GM23338 (cell line): ENCODE data around the gene TRPC4AP. TPM values are rescaled to one million over a fixed set of nuclear protein-coding genes. Genes with fewer than 3 reads are reported as not detected.

Experiments used
- ATAC-seq: fragments of 200-7000 bp; cut with Tn5 transposase; 3 replicates; pipeline ENCODE4 v1.9.1; 2020
- DNase-seq: peaks from one replicate; pipeline ENCODE4 v3.0.0-alpha.2; 2015; ENCODE audit warnings: low spot score
- H2AFZ ChIP-seq: fragments of 200-600 bp; sonication (generic); 2 replicates; pipeline ENCODE4 v1.8.0; 2016; ENCODE audit warnings: antibody characterized with exemption, mild to moderate bottlenecking, moderate library complexity
- H3F3A ChIP-seq: fragments of 200-600 bp; sonication (generic); replicated peaks from 2 replicates; pipeline ENCODE4 v1.8.0; 2017; ENCODE audit warnings: antibody characterized with exemption, mixed run types, low read depth
- H3K27ac ChIP-seq: fragments of 200-600 bp; sonication (generic); 2 replicates; pipeline ENCODE4 v1.6.1; 2016; ENCODE audit warnings: low read depth
- H3K27me3 ChIP-seq: fragments of 200-600 bp; sonication (generic); 2 replicates; pipeline ENCODE4 v1.8.0; 2016; ENCODE audit warnings: mild to moderate bottlenecking, mixed run types, moderate library complexity; ENCODE audit not compliant: insufficient read depth
- H3K36me3 ChIP-seq: fragments of 200-600 bp; sonication (generic); 2 replicates; pipeline ENCODE4 v1.8.0; 2016; ENCODE audit warnings: mild to moderate bottlenecking; ENCODE audit not compliant: insufficient read depth
- H3K4me1 ChIP-seq: fragments of 200-600 bp; sonication (generic); 2 replicates; pipeline ENCODE4 v1.8.0; 2016; ENCODE audit warnings: mild to moderate bottlenecking, moderate library complexity; ENCODE audit not compliant: insufficient read depth
- H3K4me2 ChIP-seq: fragments of 200-600 bp; sonication (generic); 2 replicates; pipeline ENCODE4 v1.7.1; 2017; ENCODE audit warnings: mixed run types
- H3K4me3 ChIP-seq: fragments of 200-600 bp; sonication (generic); 2 replicates; pipeline ENCODE4 v1.6.1; 2016; ENCODE audit warnings: mixed run types
- H3K79me2 ChIP-seq: fragments of 200-600 bp; sonication (generic); replicated peaks from 2 replicates; pipeline ENCODE4 v1.8.0; 2017; ENCODE audit warnings: mild to moderate bottlenecking; ENCODE audit not compliant: insufficient read depth
- H3K9me2 ChIP-seq: fragments of 200-600 bp; sonication (generic); 2 replicates; pipeline ENCODE4 v1.8.0; 2017; ENCODE audit not compliant: insufficient read depth
- H4K20me1 ChIP-seq: fragments of 200-600 bp; sonication (generic); replicated peaks from 2 replicates; pipeline ENCODE4 v1.8.0; 2017; ENCODE audit warnings: mild to moderate bottlenecking; ENCODE audit not compliant: insufficient read depth
- H3K27ac Mint-ChIP-seq: 2 replicates; pipeline ENCODE4 v1.8.0; 2020; ENCODE audit warnings: inconsistent platforms, mild to moderate bottlenecking, moderate library complexity, mixed read lengths
- H3K27me3 Mint-ChIP-seq: 3 replicates; pipeline ENCODE4 v1.8.0; 2022; ENCODE audit warnings: low read depth, mild to moderate bottlenecking, moderate library complexity, mixed read lengths, inconsistent platforms; ENCODE audit not compliant: insufficient read depth, poor library complexity
- H3K36me3 Mint-ChIP-seq: 3 replicates; pipeline ENCODE4 v1.8.0; 2021; ENCODE audit warnings: low read depth, mild to moderate bottlenecking, inconsistent platforms, moderate library complexity, mixed read lengths
- H3K4me1 Mint-ChIP-seq: 3 replicates; pipeline ENCODE4 v1.8.0; 2020; ENCODE audit warnings: mild to moderate bottlenecking, inconsistent platforms, mixed read lengths
- H3K4me3 Mint-ChIP-seq: 3 replicates; pipeline ENCODE4 v1.8.0; 2021; ENCODE audit warnings: moderate library complexity, mild to moderate bottlenecking, inconsistent platforms, mixed read lengths
- H3K9me3 Mint-ChIP-seq: 3 replicates; pipeline ENCODE4 v1.8.0; 2020; ENCODE audit warnings: moderate library complexity, mild to moderate bottlenecking, inconsistent platforms, mixed read lengths
- CREB1 ChIP-seq: fragments of 250-450 bp; sonication (Bioruptor Pico); IDR thresholded peaks from 2 replicates; pipeline ENCODE4 v1.5.0; 2020; ENCODE audit warnings: low read depth, mild to moderate bottlenecking, moderate library complexity
- CTCF ChIP-seq, 2 experiments: fragments of 200-600 bp in 1 of 2; sonication (generic) in 1 of 2; conservative IDR thresholded peaks; 2 replicates each; pipeline versions ENCODE4 v1.5.1 to v1.6.1; 2016 to 2017; ENCODE audit warnings: antibody characterized with exemption in 2 of 2, low read depth in 2 of 2, mild to moderate bottlenecking in 2 of 2, moderate library complexity in 1 of 2
- EZH2 ChIP-seq: fragments of 200-600 bp; sonication (generic); IDR thresholded peaks from one replicate; pipeline ENCODE4 v1.8.0; 2017; ENCODE audit warnings: antibody characterized with exemption, mild to moderate bottlenecking, low read depth; ENCODE audit not compliant: unreplicated experiment
- EZH2phosphoT487 ChIP-seq: fragments of 200-600 bp; sonication (generic); IDR thresholded peaks from one replicate; pipeline ENCODE4 v1.8.1; 2018; ENCODE audit warnings: antibody characterized with exemption; ENCODE audit not compliant: unreplicated experiment
- POLR2AphosphoS5 ChIP-seq: IDR thresholded peaks from 2 replicates; pipeline ENCODE4 v1.6.1; 2016; ENCODE audit warnings: antibody characterized with exemption, low read depth
- STAT1 ChIP-seq: IDR thresholded peaks from one replicate; pipeline ENCODE4 v1.6.1; 2016; ENCODE audit warnings: antibody characterized with exemption; ENCODE audit not compliant: unreplicated experiment
- ZNF114 ChIP-seq: fragments of 250-450 bp; sonication (Bioruptor Pico); IDR thresholded peaks from 2 replicates; pipeline ENCODE4 v1.5.0; 2020; ENCODE audit warnings: mild to moderate bottlenecking, moderate library complexity
- ZNF331 ChIP-seq: fragments of 250-450 bp; sonication (Bioruptor Pico); IDR thresholded peaks from 2 replicates; pipeline ENCODE4 v1.5.0; 2020; ENCODE audit warnings: low read depth, mild to moderate bottlenecking, moderate library complexity
- ZNF462 ChIP-seq: fragments of 250-450 bp; sonication (Bioruptor Pico); IDR thresholded peaks from 2 replicates; pipeline ENCODE4 v1.5.0; 2020; ENCODE audit warnings: mild to moderate bottlenecking, moderate library complexity
- polyA plus RNA-seq: library from polyadenylated mRNA; unstranded; fragments of >200 nt; fragmentation: Nextera tagmentation; extraction: Ambion mirVana; gene quantifications from 2 replicates; pipeline ENCODE4 v1.2.1, GENCODE V29; 2016
- total RNA-seq: library from RNA; depleted of rRNA; stranded (reverse); fragments of >200 nt; shearing (Covaris generic); gene quantifications from 2 replicates; pipeline ENCODE4 v1.2.3, GENCODE V29; 2014
- TF ChIP-seq, protein P1 (sequence below): IDR thresholded peaks from one replicate; pipeline ENCODE4 v1.6.1; 2018; ENCODE audit warnings: antibody characterized with exemption; ENCODE audit not compliant: unreplicated experiment

The TRPC4AP gene
- total and polyA plus RNA-seq, 2 experiments from 2014 or later: 48.8 to 89.5 TPM

DNA sequence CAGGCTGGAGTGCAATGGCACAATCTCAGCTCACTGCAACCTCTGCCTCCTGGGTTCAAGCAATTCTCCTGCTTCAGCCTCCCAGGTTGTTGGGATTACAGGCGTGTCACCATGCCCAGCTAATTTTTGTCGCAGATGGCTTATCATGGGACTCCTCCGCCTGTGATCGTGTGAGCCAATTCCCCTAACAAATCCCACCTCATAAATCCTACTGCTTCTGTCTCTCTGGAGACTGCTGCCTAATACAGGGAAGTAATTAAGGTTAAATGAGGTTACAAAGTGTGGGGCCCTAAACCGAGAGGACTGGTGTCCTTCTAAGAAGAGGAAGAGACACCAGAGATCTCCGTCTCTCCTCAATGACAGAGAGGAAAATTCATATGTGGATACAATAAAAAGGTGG is 52.0 kb downstream of the TRPC4AP start (continued):
- TF ChIP-seq ZNF462 (no peak), POLR2AphosphoS5 (no peak)

DNA sequence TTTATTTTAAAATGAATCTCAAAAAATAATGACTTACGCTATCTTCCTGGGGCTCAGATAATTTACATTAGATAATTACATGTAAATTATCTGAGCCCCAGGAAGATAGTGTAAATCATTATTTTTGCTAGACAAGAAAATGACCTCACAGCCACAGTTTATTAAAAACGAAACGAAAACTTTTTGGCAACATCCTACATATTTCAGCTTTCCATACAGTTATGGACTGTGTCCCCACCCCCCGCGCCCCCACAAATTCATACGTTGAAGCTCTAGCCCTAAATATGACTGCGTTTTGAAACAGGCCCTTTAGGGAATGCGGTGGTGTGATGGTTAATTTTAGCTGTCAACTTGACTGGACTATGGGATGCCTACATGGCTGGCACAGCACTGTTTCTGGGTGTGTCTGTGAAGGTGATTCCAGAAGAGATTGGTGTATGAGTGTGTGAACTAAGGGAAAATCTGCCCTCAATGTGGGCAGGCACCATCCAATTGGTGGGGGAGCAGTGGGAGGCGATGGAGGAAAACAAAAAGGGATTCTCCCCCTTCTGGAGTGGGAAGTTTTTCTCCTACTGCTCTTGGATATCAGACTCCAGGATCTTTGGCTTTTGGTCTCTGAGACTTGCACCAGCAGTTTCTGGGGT is 52.6 kb downstream of the TRPC4AP start:
- Mint-ChIP-seq H3K9me3 (no peaks in the 10 kb centered on the region), H3K27me3 (no peaks in the 10 kb centered on the region), H3K27ac (no peak overlapping the region), H3K4me3 (no peak overlapping the region), H3K36me3 (peaks cover 21% of the 10 kb centered on the region; the same call in 2 of the 3 replicates), H3K4me1 (no peaks in the 10 kb centered on the region)
- 0 out of 2 replicates have a peak overlapping the region, but pooled peaks have one; percentile 80 for H3K27ac ChIP-seq
- ATAC-seq (no peak), DNase-seq (no peak)
- H3K27me3 ChIP-seq: no peaks in the 10 kb centered on the region
- H4K20me1 ChIP-seq: peaks cover 11% of the 10 kb centered on the region
- H2AFZ ChIP-seq: no peak overlapping the region
- 0 out of 2 replicates have a peak, but pooled peaks cover 4% of the 10 kb centered on the region for H3F3A ChIP-seq
- peaks cover 24% of the 10 kb centered on the region for H3K36me3 ChIP-seq
- H3K4me1 ChIP-seq: no peaks in the 10 kb centered on the region
- H3K4me3 ChIP-seq: no peak overlapping the region
- H3K4me2 ChIP-seq: no peak overlapping the region
- no peaks in the 10 kb centered on the region for H3K9me2 ChIP-seq
- no peaks in the 10 kb centered on the region for H3K79me2 ChIP-seq
- TF ChIP-seq ZNF114 (no peak), CTCF (conservative IDR thresholded peaks at IDR 0.05; ENCODE audit: low read depth in 2 of 2) (no peak), POLR2AphosphoS5 (no peak), CREB1 (CRISPR knock-in tag) (no peak), EZH2 (no peak), EZH2phosphoT487 (no peak), ZNF331 (CRISPR knock-in tag) (no peak), STAT1 (no peak)
- TF ChIP-seq, protein P1, sequence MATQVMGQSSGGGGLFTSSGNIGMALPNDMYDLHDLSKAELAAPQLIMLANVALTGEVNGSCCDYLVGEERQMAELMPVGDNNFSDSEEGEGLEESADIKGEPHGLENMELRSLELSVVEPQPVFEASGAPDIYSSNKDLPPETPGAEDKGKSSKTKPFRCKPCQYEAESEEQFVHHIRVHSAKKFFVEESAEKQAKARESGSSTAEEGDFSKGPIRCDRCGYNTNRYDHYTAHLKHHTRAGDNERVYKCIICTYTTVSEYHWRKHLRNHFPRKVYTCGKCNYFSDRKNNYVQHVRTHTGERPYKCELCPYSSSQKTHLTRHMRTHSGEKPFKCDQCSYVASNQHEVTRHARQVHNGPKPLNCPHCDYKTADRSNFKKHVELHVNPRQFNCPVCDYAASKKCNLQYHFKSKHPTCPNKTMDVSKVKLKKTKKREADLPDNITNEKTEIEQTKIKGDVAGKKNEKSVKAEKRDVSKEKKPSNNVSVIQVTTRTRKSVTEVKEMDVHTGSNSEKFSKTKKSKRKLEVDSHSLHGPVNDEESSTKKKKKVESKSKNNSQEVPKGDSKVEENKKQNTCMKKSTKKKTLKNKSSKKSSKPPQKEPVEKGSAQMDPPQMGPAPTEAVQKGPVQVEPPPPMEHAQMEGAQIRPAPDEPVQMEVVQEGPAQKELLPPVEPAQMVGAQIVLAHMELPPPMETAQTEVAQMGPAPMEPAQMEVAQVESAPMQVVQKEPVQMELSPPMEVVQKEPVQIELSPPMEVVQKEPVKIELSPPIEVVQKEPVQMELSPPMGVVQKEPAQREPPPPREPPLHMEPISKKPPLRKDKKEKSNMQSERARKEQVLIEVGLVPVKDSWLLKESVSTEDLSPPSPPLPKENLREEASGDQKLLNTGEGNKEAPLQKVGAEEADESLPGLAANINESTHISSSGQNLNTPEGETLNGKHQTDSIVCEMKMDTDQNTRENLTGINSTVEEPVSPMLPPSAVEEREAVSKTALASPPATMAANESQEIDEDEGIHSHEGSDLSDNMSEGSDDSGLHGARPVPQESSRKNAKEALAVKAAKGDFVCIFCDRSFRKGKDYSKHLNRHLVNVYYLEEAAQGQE: no peak
